ENCODE results near the gene ARHGEF38. TPM values are rescaled to one million over a fixed set of nuclear protein-coding genes. Genes with fewer than 3 reads are reported as not detected.

The ARHGEF38 gene
- total RNA-seq, 1 donor from 2014 or later = 20.6 TPM

GRCh38 chr4:105626846-105627245, 74.4 kb downstream of the ARHGEF38 start:
- no peaks in the 10 kb centered on the region for H3K36me3 ChIP-seq
- H3K4me3 ChIP-seq = no peak overlapping the region
- ATAC-seq = no peak
- TF ChIP-seq, protein P1, sequence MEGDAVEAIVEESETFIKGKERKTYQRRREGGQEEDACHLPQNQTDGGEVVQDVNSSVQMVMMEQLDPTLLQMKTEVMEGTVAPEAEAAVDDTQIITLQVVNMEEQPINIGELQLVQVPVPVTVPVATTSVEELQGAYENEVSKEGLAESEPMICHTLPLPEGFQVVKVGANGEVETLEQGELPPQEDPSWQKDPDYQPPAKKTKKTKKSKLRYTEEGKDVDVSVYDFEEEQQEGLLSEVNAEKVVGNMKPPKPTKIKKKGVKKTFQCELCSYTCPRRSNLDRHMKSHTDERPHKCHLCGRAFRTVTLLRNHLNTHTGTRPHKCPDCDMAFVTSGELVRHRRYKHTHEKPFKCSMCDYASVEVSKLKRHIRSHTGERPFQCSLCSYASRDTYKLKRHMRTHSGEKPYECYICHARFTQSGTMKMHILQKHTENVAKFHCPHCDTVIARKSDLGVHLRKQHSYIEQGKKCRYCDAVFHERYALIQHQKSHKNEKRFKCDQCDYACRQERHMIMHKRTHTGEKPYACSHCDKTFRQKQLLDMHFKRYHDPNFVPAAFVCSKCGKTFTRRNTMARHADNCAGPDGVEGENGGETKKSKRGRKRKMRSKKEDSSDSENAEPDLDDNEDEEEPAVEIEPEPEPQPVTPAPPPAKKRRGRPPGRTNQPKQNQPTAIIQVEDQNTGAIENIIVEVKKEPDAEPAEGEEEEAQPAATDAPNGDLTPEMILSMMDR (IDR thresholded peaks at IDR 0.05) = no peak
- H3K4me1 ChIP-seq = peaks cover 9% of the 10 kb centered on the region
- intact Hi-C loops (cut with DNase I) = no loop called here
- DNase-seq = no peak
- H3K27ac ChIP-seq = no peak overlapping the region
- no peaks in the 10 kb centered on the region for H3K9me3 ChIP-seq
- H3K27me3 ChIP-seq (ENCODE audit: low read depth) = no peaks in the 10 kb centered on the region

- Histone ChIP-seq H3K36me3 (no peaks in the 10 kb centered on the region), H3K4me1 (peaks cover 9% of the 10 kb centered on the region), H3K9me3 (no peaks in the 10 kb centered on the region), H3K27me3 (ENCODE audit: low read depth) (no peaks in the 10 kb centered on the region), H3K27ac (no peak overlapping the region), H3K4me3 (no peak overlapping the region)
- intact Hi-C loops (cut with DNase I) = no loop called here
- DNase-seq (no peak), ATAC-seq (no peak)
- TF ChIP-seq, protein P1 (IDR thresholded peaks at IDR 0.05) = no peak
Observed at GRCh38 chr4:105627620-105628019, 75.2 kb downstream of the ARHGEF38 start.

GRCh38 chr4:105630670-105631655, 78.5 kb downstream of the ARHGEF38 start:
- H3K9me3 ChIP-seq = no peaks in the 10 kb centered on the region
- TF ChIP-seq, protein P1 (IDR thresholded peaks at IDR 0.05) = no peak
- no peaks in the 10 kb centered on the region for H3K36me3 ChIP-seq
- ATAC-seq (no peak), DNase-seq (no peak)
- H3K27me3 ChIP-seq (ENCODE audit: low read depth) = no peaks in the 10 kb centered on the region
- H3K27ac ChIP-seq = no peak overlapping the region
- H3K4me1 ChIP-seq = peaks cover 28% of the 10 kb centered on the region
- intact Hi-C loops (cut with DNase I) = no loop called here
- H3K4me3 ChIP-seq = no peak overlapping the region

GRCh38 chr4:105631818-105632400, 79.5 kb downstream of the ARHGEF38 start:
- Histone ChIP-seq H3K27ac (no peak overlapping the region), H3K4me1 (peaks cover 28% of the 10 kb centered on the region), H3K9me3 (no peaks in the 10 kb centered on the region), H3K4me3 (no peak overlapping the region), H3K27me3 (ENCODE audit: low read depth) (no peaks in the 10 kb centered on the region), H3K36me3 (no peaks in the 10 kb centered on the region)
- intact Hi-C loops (cut with DNase I) = no loop called here
- ATAC-seq (no peak), DNase-seq (no peak)
- TF ChIP-seq, protein P1 (IDR thresholded peaks at IDR 0.05) = no peak

DNA sequence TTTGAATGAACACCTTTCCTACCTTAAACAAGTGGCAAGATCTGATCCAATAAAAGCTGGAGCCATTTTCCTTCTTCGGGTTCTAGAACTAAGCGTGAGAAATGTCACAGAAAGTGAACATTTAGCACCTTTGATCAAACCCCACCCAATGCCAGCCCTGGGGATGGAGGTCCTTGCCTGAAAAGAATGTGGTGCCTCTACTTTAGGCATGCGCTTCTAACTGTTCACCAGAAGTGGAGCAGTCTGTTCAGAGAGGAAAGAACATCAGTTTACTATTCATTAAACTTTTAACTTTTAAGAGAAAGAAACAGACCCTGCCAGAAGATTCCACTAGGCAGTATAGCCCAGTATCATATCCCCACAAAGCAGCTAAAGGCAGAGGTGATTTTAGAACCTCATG, 80.2 kb downstream of the ARHGEF38 start:
- no peak for ATAC-seq
- Histone ChIP-seq H3K9me3 (no peaks in the 10 kb centered on the region), H3K27me3 (ENCODE audit: low read depth) (no peaks in the 10 kb centered on the region), H3K4me3 (no peak overlapping the region), H3K27ac (no peak overlapping the region), H3K4me1 (peaks cover 28% of the 10 kb centered on the region), H3K36me3 (no peaks in the 10 kb centered on the region)
- intact Hi-C loops (cut with DNase I) = no loop called here
- TF ChIP-seq, protein P1 (IDR thresholded peaks at IDR 0.05) = no peak
- DNase-seq = no peak
